ENCODE data around the gene SLC18A3.
A peak's percentile ranks its signal among the peaks of the same experiment; 100 is the strongest.

Gene SLC18A3

GRCh38 chr10:49629431-49629881, 19.3 kb downstream of the SLC18A3 start:
- no peak for DNase-seq

GRCh38 chr10:49631975-49632374, 21.9 kb downstream of the SLC18A3 start:
- DNase-seq, result no peak

DNA sequence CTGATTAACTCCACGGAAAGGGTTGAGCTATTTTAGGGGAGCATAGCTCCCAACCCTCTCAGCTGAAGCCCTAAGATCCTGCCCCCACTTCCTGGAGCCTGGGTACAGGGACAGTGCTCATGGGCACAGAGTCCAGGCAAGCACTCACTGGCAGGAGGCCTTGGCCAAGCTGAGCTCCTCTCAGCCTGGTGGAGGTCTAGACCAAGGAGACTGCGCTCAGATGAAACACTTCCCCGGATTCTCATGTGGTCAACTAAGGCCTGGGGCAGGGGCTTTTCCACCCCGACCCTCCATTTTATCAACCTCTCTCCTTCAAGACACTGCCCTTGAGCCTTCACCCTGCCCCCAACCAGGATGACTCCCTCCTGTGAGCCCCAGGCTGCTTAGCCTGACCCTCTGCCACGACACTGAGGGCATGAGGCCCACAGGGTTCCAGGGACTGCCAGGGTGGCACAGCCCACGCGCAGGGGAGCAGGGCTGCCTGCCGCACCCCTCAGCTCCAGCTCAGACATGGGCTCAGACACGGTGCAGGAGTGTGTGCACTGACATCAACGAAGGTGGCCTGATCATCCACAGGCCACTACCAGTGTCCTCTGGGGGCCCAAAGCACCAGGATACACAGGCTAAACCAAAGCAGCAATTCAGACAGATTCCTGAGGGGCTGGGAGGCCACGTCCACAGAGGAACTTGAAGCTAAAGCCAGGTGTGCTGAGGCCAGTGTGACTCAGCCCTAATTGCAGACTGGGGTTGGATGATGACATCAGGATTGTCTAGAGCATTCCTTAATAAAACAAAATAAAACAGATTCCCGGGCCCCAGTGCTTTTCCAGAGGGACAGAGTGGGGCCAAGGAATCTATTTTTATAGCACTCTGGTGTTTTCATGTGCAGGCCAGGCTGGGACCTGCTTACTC, 22.6 kb downstream of the SLC18A3 start:
- no peak for DNase-seq

DNA sequence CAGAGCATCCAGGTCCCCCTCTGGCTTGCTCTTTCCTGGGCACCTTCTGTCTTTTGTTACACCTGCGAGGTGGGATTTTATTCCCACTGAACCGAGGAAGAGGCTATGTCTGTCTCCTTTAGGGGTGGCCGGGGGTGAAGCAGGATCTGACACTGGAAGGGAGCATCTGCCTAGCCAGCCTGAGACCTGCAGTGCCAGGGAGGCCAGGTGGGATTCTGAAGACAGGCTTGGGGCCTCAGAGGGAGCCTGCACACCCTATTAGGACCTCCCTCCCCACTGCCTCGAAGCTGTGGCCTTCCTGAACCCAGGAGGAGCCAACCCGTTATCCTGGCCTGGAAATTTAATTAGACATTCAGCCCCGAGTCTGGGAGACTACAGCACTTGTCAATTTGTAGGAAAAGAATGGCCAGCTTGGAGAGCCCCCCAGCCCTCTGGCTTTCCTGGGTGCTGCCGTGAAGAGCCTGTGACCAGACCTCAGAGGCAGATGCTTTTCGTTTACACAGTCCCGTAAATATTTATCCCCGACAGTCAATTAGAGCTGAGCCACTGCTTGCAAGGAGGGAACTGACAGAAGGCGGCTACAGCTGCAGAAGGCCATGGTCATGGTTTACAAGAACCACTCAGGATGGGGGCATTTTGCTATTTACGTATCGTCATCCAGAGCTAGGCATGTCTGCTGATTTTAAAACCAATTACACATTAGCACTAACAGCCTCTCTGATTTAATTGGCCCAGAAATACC, 23.4 kb downstream of the SLC18A3 start:
- DNase-seq, result no peak

GRCh38 chr10:49634069-49634660, 24.1 kb downstream of the SLC18A3 start:
- no peak for DNase-seq

GRCh38 chr10:49642311-49642710, 32.2 kb downstream of the SLC18A3 start:
- DNase-seq, result no peak

DNA sequence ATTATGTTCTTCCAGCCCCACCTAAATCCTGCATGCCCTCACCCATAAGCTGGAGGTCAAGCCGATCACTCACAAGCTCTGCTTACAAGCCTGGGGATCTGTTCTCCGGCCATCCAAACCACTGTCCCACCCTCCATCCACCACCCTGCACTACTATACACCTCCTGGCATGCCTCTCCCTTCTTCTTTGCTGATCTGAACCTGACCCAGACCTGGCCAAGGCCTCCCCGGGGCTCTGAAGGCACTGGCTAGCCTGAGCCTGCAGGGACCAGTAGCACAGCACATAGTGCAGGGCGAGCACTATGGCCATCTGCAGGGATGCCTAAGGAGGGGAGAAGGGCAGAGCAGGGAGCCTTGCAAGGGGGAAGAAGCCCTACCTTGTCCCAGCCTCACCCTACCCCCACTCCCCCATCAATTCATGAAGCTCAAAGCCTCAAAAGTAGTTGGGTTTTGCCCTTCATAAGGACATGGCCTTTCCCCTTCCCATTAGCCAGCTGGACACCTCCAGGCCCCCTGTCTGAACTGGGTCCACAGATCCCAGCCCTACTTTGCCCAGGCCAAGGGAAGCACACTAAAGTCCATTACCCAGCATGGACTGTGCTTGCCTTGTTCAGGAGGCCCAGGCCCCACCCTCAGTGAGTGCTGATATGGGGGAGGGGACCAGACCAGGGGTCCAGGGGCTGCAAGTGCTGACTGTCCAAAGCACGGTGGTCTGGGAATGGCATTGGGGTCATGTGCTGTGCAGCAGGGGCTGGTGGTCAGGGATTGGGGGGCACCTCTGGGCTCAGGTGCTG, 33.3 kb downstream of the SLC18A3 start:
- no peak for DNase-seq

DNA sequence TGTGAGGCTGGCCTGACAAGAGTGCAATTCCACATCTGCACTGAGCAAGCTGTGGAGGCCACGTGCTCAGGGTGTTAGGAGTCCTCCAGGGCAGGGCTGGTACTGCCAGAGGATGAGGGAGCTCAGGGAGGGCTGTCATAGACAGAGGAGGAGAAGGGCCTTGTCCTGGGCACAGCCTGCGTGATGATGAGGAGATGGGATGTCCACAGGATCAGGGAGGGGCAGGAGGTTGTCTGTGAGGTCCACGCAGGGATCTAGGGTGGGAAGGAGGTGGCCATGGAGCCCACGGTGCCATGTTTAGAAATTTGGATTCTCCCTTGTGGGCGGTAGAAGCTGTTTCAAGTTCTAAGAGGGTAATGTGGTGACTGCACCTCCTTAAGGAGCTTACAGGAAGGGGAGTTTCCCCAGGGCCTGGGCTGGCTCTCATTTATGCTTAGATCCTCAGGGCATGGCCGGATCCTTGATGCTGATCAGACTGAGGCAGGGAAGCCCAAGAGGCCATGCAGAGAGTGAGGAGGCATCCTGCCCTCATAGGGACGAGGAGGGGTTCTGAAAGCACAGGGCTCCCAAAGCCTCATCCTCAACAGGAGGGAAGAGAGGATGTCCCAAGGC, 34.0 kb downstream of the SLC18A3 start:
- DNase-seq, result no peak

- DNase-seq, result no peak
These were observed 35.3 kb downstream of the SLC18A3 start for GRCh38 chr10:49645417-49645816.

GRCh38 chr10:49645871-49646870, 36.1 kb downstream of the SLC18A3 start:
- DNase-seq, result no peak

- DNase-seq, result no peak
These were observed 37.4 kb downstream of the SLC18A3 start for GRCh38 chr10:49647554-49647953.

- no peak for DNase-seq
These were observed 38.1 kb downstream of the SLC18A3 start for GRCh38 chr10:49647985-49648795.

DNA sequence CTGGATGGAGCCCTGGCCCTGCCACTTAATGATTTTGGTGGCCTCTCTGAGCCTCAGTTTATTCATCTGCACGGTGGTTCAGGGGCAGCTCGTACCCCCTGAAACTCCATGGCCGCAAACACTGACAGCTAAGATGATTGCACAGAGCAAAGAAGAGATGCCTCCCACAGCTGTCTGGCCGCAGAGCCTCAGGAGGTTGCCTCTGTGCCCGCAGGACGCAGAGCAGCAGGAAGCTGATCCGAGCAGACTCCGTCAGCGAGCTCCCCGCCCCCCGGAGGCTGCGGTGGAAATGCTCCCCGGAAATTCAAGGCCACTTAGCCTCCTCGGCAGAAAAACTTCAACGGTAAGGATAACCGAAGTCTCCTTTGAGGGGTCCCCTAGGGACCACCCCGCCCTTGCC, 39.2 kb downstream of the SLC18A3 start:
- DNase-seq, result peak; percentile 18

DNA sequence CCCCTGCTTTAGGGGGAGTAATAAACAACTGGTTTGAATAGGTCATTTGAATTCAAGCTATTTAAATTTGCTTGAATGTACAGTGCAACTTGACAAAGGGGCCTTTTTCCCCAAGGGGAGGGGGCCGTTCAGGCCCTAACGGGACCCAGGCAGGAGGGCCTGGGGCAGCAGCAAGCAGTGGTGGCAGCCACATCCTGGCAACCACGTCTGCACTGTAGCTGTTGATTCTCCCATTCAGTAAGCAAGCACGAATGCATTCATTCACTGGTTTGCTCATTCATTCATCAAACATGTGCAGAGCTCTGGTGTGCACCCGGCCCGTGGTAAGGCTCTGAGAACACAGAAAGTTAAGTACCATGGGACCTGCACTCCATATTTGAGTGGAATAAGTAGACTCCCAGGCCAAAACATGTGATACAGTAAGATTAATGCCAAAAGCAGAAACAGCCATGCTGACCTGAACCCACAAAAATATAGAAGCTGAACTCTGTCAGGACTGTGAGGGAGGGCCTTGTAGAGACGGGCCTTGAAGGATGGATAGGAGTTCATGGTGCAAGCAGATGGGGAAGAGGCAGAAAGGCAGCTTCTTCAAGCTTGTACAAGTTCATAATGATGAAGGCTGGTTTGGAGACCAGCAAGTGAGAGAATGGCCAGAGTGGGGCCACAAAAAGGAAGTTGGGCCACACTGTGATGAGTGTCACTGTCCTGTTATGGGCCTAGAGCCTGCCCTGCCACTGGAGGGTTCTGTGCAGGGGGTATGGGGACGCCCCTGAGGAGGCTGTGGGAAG, 40.0 kb downstream of the SLC18A3 start:
- DNase-seq, result no peak

DNA sequence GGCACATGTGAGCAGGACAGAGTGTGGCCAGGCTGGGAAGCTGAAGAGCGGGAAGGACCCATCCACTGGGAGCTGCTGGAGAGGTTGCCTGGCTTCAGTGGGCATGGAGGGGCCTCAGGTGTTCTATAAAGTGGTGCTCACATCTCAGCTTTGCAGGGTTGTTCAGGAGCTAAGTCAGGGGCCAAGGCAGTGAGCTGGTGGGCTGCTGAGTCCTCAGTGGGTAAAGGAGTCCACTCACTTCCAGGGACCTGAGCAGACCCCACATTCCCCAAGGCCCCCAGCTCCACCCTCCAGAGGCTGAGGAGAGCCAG, 40.6 kb downstream of the SLC18A3 start:
- DNase-seq, result no peak

GRCh38 chr10:49651039-49651835, 41.1 kb downstream of the SLC18A3 start:
- DNase-seq, result no peak

GRCh38 chr10:49651917-49652316, 41.8 kb downstream of the SLC18A3 start:
- no peak for DNase-seq

DNA sequence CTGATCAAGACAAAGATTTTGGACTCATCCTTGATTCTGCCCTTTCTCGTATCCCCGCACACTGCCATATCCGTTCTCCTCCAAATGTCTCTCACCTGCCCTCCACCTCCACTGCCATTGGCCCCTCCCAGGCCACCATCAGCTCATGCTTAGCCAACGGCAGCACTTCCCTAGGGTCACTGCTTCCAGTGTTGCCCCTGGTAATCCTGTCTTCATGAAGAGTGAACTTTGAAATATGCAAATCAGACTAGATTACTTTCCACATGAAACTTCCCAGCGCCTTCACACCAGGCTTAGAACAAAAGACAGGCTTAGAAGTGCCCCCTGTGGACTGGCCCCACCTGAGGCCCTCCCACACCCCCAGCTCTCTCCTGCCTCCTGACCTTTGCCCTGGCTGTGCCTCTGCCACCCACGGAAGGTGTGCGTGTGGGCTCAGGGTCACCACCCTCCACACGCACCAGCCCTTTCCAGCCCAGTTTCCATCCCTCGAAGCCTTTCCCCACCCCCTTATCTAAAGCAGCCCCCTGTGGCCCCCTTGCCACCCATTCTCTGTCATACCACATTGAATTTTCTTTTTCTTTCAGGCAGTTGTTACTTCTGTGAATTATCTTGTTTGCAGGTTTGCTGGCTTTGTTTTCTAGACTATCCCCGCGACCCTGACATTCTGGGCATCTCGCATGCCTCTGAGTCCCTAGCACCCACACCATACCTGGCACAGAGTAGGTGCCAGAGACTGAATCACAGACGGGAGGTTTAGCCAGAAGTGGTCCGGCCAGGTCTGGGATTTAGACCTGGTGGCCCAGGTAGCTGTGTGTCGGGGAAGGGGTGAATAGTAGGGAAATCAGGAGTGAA, 42.5 kb downstream of the SLC18A3 start:
- no peak for DNase-seq
